ENCODE data around the gene VTI1A. TPM values are rescaled to one million over a fixed set of nuclear protein-coding genes. Genes with fewer than 3 reads are reported as not detected.

Gene VTI1A
- total and polyA plus RNA-seq, 9 of the 15 experiments (the other 6 are each of a cell fraction or from before 2014, with no cell fraction given), result 9.3 to 21.4 (median 16.0) TPM

GRCh38 chr10:112552593-112553110, 105.6 kb downstream of the VTI1A start (continued):
- no peak for TF ChIP-seq CHD7 (IDR thresholded peaks at IDR 0.05; ENCODE audit: low read depth, low read length)
- no peak for TF ChIP-seq ZZZ3 (IDR thresholded peaks at IDR 0.05)
- no peak for TF ChIP-seq ZNF239 (CRISPR knock-in tag; IDR thresholded peaks at IDR 0.05)
- no peak for TF ChIP-seq NCOA6 (IDR thresholded peaks at IDR 0.05)
- no peak for TF ChIP-seq HNRNPL (IDR thresholded peaks at IDR 0.05; ENCODE audit: low read depth, low read length)
- TF ChIP-seq CBX1 (IDR thresholded peaks at IDR 0.05; ENCODE audit: low read depth), result no peak
- TF ChIP-seq ZBTB9 (CRISPR knock-in tag; IDR thresholded peaks at IDR 0.05), result no peak
- TF ChIP-seq YBX1 (IDR thresholded peaks at IDR 0.05), result no peak
- no peak for TF ChIP-seq ZNF274 (IDR thresholded peaks at IDR 0.05; ENCODE audit: borderline replicate concordance, low read depth, low read length)
- TF ChIP-seq CTCFL (IDR thresholded peaks at IDR 0.05; ENCODE audit: borderline replicate concordance, insufficient read depth, low read depth, low read length, poor library complexity, severe bottlenecking), result no peak
- no peak for TF ChIP-seq MEF2D (tag; conservative IDR thresholded peaks at IDR 0.05; ENCODE audit: low read depth)
- TF ChIP-seq ZNF75A (CRISPR knock-in tag; IDR thresholded peaks at IDR 0.05), result no peak
- TF ChIP-seq PHB (CRISPR knock-in tag; IDR thresholded peaks at IDR 0.05), result no peak
- no peak for TF ChIP-seq STAG1 (CRISPR knock-in tag; IDR thresholded peaks at IDR 0.05; ENCODE audit: borderline replicate concordance)
- TF ChIP-seq HMG20B (CRISPR knock-in tag; IDR thresholded peaks at IDR 0.05), result no peak
- no peak for TF ChIP-seq ZNF282 (CRISPR knock-in tag; IDR thresholded peaks at IDR 0.05)

All from K562 (cell line).